GM20000 (cell line): Measurements from ENCODE around the gene RNH1.

Experiments used
- DNase-seq: peaks from one replicate; pipeline ENCODE4 v3.0.0; 2012; ENCODE audit warnings: low spot score
- CTCF ChIP-seq: IDR thresholded peaks from 2 replicates; pipeline ENCODE4 v1.5.1; 2012; ENCODE audit warnings: mild to moderate bottlenecking, control low read depth; ENCODE audit errors: extremely low read depth, missing control alignments

Gene RNH1

GRCh38 chr11:486189-486588 is 20.9 kb downstream of the RNH1 start:
- DNase-seq = no peak
- no peak for TF ChIP-seq CTCF

GRCh38 chr11:484616-485015 is 22.4 kb downstream of the RNH1 start:
- DNase-seq = no peak
- TF ChIP-seq CTCF = no peak

- TF ChIP-seq CTCF = no peak
- DNase-seq = no peak
These were observed 27.7 kb downstream of the RNH1 start for GRCh38 chr11:479311-479710.

- TF ChIP-seq CTCF = no peak
- no peak for DNase-seq
These were observed 29.9 kb downstream of the RNH1 start for GRCh38 chr11:477052-477715.

- no peak for TF ChIP-seq CTCF
- no peak for DNase-seq
These were observed 30.6 kb downstream of the RNH1 start for GRCh38 chr11:476416-476815.

GRCh38 chr11:475941-476340 is 31.1 kb downstream of the RNH1 start:
- TF ChIP-seq CTCF = no peak
- no peak for DNase-seq

GRCh38 chr11:474914-475506 is 32.0 kb downstream of the RNH1 start:
- no peak for TF ChIP-seq CTCF
- no peak for DNase-seq
